Activated T-cell treated with anti-CD3 and anti-CD28 coated beads for 1 hour (primary cell): ENCODE measurements around the gene SELP.
A peak's percentile ranks its signal among the peaks of the same experiment; 100 is the strongest.

Source experiments
- DNase-seq: peaks from one replicate; pipeline ENCODE4 v3.0.0-alpha.2; 2020; ENCODE audit warnings: low read depth

Gene SELP

GRCh38 chr1:169620565-169620964 is 9.4 kb downstream of the SELP start:
- DNase-seq: no peak

- DNase-seq: no peak
Observed at GRCh38 chr1:169618367-169618766, 11.6 kb downstream of the SELP start.

- no peak for DNase-seq
Observed at GRCh38 chr1:169615803-169616202, 14.1 kb downstream of the SELP start.

- DNase-seq: no peak
Observed at GRCh38 chr1:169610858-169611257, 19.1 kb downstream of the SELP start.

GRCh38 chr1:169610108-169610507 is 19.8 kb downstream of the SELP start:
- no peak for DNase-seq

GRCh38 chr1:169608226-169608625 is 21.7 kb downstream of the SELP start:
- no peak for DNase-seq

- DNase-seq: peak; percentile 15
Observed at GRCh38 chr1:169604781-169605560, 25.0 kb downstream of the SELP start.

- no peak for DNase-seq
Observed at GRCh38 chr1:169601096-169601881, 28.6 kb downstream of the SELP start.

GRCh38 chr1:169595764-169596711 is 33.9 kb downstream of the SELP start:
- DNase-seq: no peak

- DNase-seq: no peak
Observed at GRCh38 chr1:169594391-169594790, 35.5 kb downstream of the SELP start.

- no peak for DNase-seq
Observed at GRCh38 chr1:169590932-169591331, 39.0 kb downstream of the SELP start.

- no peak for DNase-seq
Observed at GRCh38 chr1:169588785-169589485, 41.0 kb downstream of the SELP start.

- no peak for DNase-seq
Observed at GRCh38 chr1:169588112-169588511, 41.8 kb downstream of the SELP start.

GRCh38 chr1:169586395-169587255 is 43.3 kb downstream of the SELP start, which contains the start of gene F5:
TSS of gene F5 (minus strand) at chr1:169586481. CDS start at chr1:169586386, 95 bp downstream.
- DNase-seq: peak; percentile 60

GRCh38 chr1:169586067-169586394 is 43.9 kb downstream of the SELP start:
- no peak for DNase-seq

- no peak for DNase-seq
Observed at GRCh38 chr1:169585181-169585580, 44.7 kb downstream of the SELP start.

GRCh38 chr1:169584483-169585144 is 45.3 kb downstream of the SELP start:
- DNase-seq: no peak

- DNase-seq: no peak
Observed at GRCh38 chr1:169577981-169578738, 51.8 kb downstream of the SELP start.

GRCh38 chr1:169576935-169577331 is 53.0 kb downstream of the SELP start:
- DNase-seq: no peak
